NCI-H2227 treated with DMSO at 0.1 percent for 48 hours (cell line): ENCODE measurements around the gene ADGRA3.
"Not testable (repeated sequence)": the region's sequence is repeated elsewhere in the genome, so short reads cannot be mapped to it uniquely, and the experiment has no call there.

ENCODE experiments used
- DNase-seq: peaks from one replicate; lab custom pipeline; 2025; lab: John Stamatoyannopoulos, UW

The ADGRA3 gene

GRCh38 chr4:22480675-22481327 lies 35.1 kb downstream of the ADGRA3 start:
- DNase-seq = no peak

- DNase-seq = no peak
These were observed 37.4 kb downstream of the ADGRA3 start for GRCh38 chr4:22478426-22478825.

GRCh38 chr4:22477813-22478182 lies 38.1 kb downstream of the ADGRA3 start:
- no peak for DNase-seq

- DNase-seq = no peak
These were observed 38.6 kb downstream of the ADGRA3 start for GRCh38 chr4:22477136-22477812.

- no peak for DNase-seq
These were observed 39.9 kb downstream of the ADGRA3 start for GRCh38 chr4:22476011-22476410.

GRCh38 chr4:22475311-22475646 lies 40.6 kb downstream of the ADGRA3 start:
- not testable (repeated sequence) for DNase-seq

- DNase-seq = no peak
These were observed 41.1 kb downstream of the ADGRA3 start for GRCh38 chr4:22474636-22475310.

GRCh38 chr4:22473268-22473667 lies 42.6 kb downstream of the ADGRA3 start:
- DNase-seq = no peak

GRCh38 chr4:22471999-22472461 lies 43.8 kb downstream of the ADGRA3 start:
- DNase-seq = no peak

- no peak for DNase-seq
These were observed 44.4 kb downstream of the ADGRA3 start for GRCh38 chr4:22471419-22471818.

- no peak for DNase-seq
These were observed 49.3 kb downstream of the ADGRA3 start for GRCh38 chr4:22466581-22466980.

- DNase-seq = no peak
These were observed 49.9 kb downstream of the ADGRA3 start for GRCh38 chr4:22465996-22466395.

- DNase-seq = no peak
These were observed 50.5 kb downstream of the ADGRA3 start for GRCh38 chr4:22465349-22465748.

GRCh38 chr4:22463179-22463578 lies 52.7 kb downstream of the ADGRA3 start:
- DNase-seq = no peak

- DNase-seq = no peak
These were observed 53.2 kb downstream of the ADGRA3 start for GRCh38 chr4:22462688-22463087.

GRCh38 chr4:22460266-22460665 lies 55.6 kb downstream of the ADGRA3 start:
- DNase-seq = no peak

- DNase-seq = no peak
These were observed 57.8 kb downstream of the ADGRA3 start for GRCh38 chr4:22458098-22458497.

- DNase-seq = no peak
These were observed 58.5 kb downstream of the ADGRA3 start for GRCh38 chr4:22457348-22457747.

GRCh38 chr4:22456291-22456690 lies 59.6 kb downstream of the ADGRA3 start:
- DNase-seq = no peak

GRCh38 chr4:22454955-22455354 lies 60.9 kb downstream of the ADGRA3 start:
- no peak for DNase-seq

- DNase-seq = no peak
These were observed 61.5 kb downstream of the ADGRA3 start for GRCh38 chr4:22454216-22454838.

GRCh38 chr4:22444813-22445212 lies 71.1 kb downstream of the ADGRA3 start:
- no peak for DNase-seq

- no peak for DNase-seq
These were observed 72.9 kb downstream of the ADGRA3 start for GRCh38 chr4:22442956-22443355.
